GM23338 (cell line): Measurements from ENCODE around the gene VAMP2. TPM values are rescaled to one million over a fixed set of nuclear protein-coding genes. Genes with fewer than 3 reads are reported as not detected.

ENCODE experiments used
- microRNA counts: library from miRNA; unstranded; fragments of <30 nt; microRNA quantifications from one replicate; lab custom pipeline; 2017
- microRNA-seq: library from miRNA; unstranded; fragments of <30 nt; microRNA quantifications from one replicate; pipeline ENCODE4, GENCODE V29; 2017
- polyA plus RNA-seq: library from polyadenylated mRNA; unstranded; fragments of >200 nt; fragmentation: Nextera tagmentation; extraction: Ambion mirVana; gene quantifications from 2 replicates; pipeline ENCODE4 v1.2.1, GENCODE V29; 2016
- total RNA-seq: library from RNA; depleted of rRNA; stranded (reverse); fragments of >200 nt; shearing (Covaris generic); gene quantifications from 2 replicates; pipeline ENCODE4 v1.2.3, GENCODE V29; 2014; rRNA removed

Gene VAMP2
- total and polyA plus RNA-seq, 2 experiments from 2014 or later: 6.9 to 32.3 TPM

MicroRNAs encoded within 50 kb of the gene (microRNA counts, 767-probe panel; counts per million panel counts)
- not detected for microRNA hsa-miR-4521 (lab: Ali Mortazavi, UCI)

Small RNA genes within 50 kb of the gene (microRNA-seq; reads per million reads assigned to microRNA genes)
- 27.5 reads per million, percentile 47 among the genes with 10 or more reads in this experiment for gene MIR4521
- not detected for gene MIR6883

Other genes starting within 250 kb of the VAMP2 start
- 0.66 and 1.4 TPM in 2 replicates for gene RNF227, start 246.7 kb downstream of the VAMP2 start, total RNA-seq
- gene RNF227, start 246.7 kb downstream of the VAMP2 start, polyA plus RNA-seq: 0.35 and 0.42 TPM in 2 replicates
- gene KCNAB3, start 233.1 kb downstream of the VAMP2 start, total RNA-seq: 0.47 and 1.0 TPM in 2 replicates
- 0.45 and 1.0 TPM in 2 replicates for gene KCNAB3, start 233.1 kb downstream of the VAMP2 start, polyA plus RNA-seq
- 45.2 and 52.4 TPM in 2 replicates for gene TRAPPC1, start 231.0 kb downstream of the VAMP2 start, total RNA-seq
- gene TRAPPC1, start 231.0 kb downstream of the VAMP2 start, polyA plus RNA-seq: 211 and 234 TPM in 2 replicates
- gene CNTROB, start 230.7 kb downstream of the VAMP2 start, total RNA-seq: 18.4 and 18.5 TPM in 2 replicates
- gene CNTROB, start 230.7 kb downstream of the VAMP2 start, polyA plus RNA-seq: 16.3 and 17.8 TPM in 2 replicates
- 0.07 TPM in 1 of 2 replicates, not detected in the other for gene GUCY2D, start 160.3 kb downstream of the VAMP2 start, total RNA-seq
- 0.08 and 0.96 TPM in 2 replicates for gene GUCY2D, start 160.3 kb downstream of the VAMP2 start, polyA plus RNA-seq
- gene ALOX15B, start 123.9 kb downstream of the VAMP2 start, total RNA-seq: 0.39 and 0.45 TPM in 2 replicates
- 0.33 and 0.42 TPM in 2 replicates for gene ALOX15B, start 123.9 kb downstream of the VAMP2 start, polyA plus RNA-seq
- 1.4 TPM in 1 of 2 replicates, not detected in the other for gene ALOX12B, start 75.2 kb downstream of the VAMP2 start, total RNA-seq
- 0.16 and 0.30 TPM in 2 replicates for gene ALOX12B, start 75.2 kb downstream of the VAMP2 start, polyA plus RNA-seq
- gene ALOXE3, start 44.4 kb downstream of the VAMP2 start, total RNA-seq: 0.10 and 1.6 TPM in 2 replicates
- gene ALOXE3, start 44.4 kb downstream of the VAMP2 start, polyA plus RNA-seq: 0.27 TPM in 1 of 2 replicates, not detected in the other
- 0.14 TPM in 1 of 2 replicates, not detected in the other for gene HES7, start 38.8 kb downstream of the VAMP2 start, total RNA-seq
- gene HES7, start 38.8 kb downstream of the VAMP2 start, polyA plus RNA-seq: 0.24 TPM in 1 of 2 replicates, not detected in the other
- 36.1 and 40.5 TPM in 2 replicates for gene PER1, start 10.5 kb downstream of the VAMP2 start, total RNA-seq
- gene PER1, start 10.5 kb downstream of the VAMP2 start, polyA plus RNA-seq: 12.2 and 12.4 TPM in 2 replicates
- gene TMEM107, start 13.4 kb upstream of the VAMP2 start, total RNA-seq: 11.0 and 20.4 TPM in 2 replicates
- 10.8 and 16.3 TPM in 2 replicates for gene TMEM107, start 13.4 kb upstream of the VAMP2 start, polyA plus RNA-seq
- 3.9 and 7.1 TPM in 2 replicates for gene BORCS6, start 27.2 kb upstream of the VAMP2 start, total RNA-seq
- 1.8 and 2.1 TPM in 2 replicates for gene BORCS6, start 27.2 kb upstream of the VAMP2 start, polyA plus RNA-seq
- 128 and 135 TPM in 2 replicates for gene AURKB, start 47.6 kb upstream of the VAMP2 start, total RNA-seq
- gene AURKB, start 47.6 kb upstream of the VAMP2 start, polyA plus RNA-seq: 202 and 212 TPM in 2 replicates
- gene CTC1, start 85.1 kb upstream of the VAMP2 start, total RNA-seq: 13.4 and 14.8 TPM in 2 replicates
- gene CTC1, start 85.1 kb upstream of the VAMP2 start, polyA plus RNA-seq: 9.1 and 10.7 TPM in 2 replicates
- gene PFAS, start 86.3 kb upstream of the VAMP2 start, total RNA-seq: 140 and 168 TPM in 2 replicates
- 96.1 and 106 TPM in 2 replicates for gene PFAS, start 86.3 kb upstream of the VAMP2 start, polyA plus RNA-seq
- gene RANGRF, start 125.7 kb upstream of the VAMP2 start, total RNA-seq: 11.2 and 15.8 TPM in 2 replicates
- 52.4 and 53.7 TPM in 2 replicates for gene RANGRF, start 125.7 kb upstream of the VAMP2 start, polyA plus RNA-seq
- gene SLC25A35, start 132.5 kb upstream of the VAMP2 start, total RNA-seq: 2.3 and 4.7 TPM in 2 replicates
- gene SLC25A35, start 132.5 kb upstream of the VAMP2 start, polyA plus RNA-seq: 3.2 and 3.6 TPM in 2 replicates
- gene ARHGEF15, start 147.3 kb upstream of the VAMP2 start, total RNA-seq: 0.43 and 0.52 TPM in 2 replicates
- gene ARHGEF15, start 147.3 kb upstream of the VAMP2 start, polyA plus RNA-seq: 0.26 and 0.50 TPM in 2 replicates
- not detected in 2 replicates for gene ODF4, start 176.9 kb upstream of the VAMP2 start, total RNA-seq
- gene ODF4, start 176.9 kb upstream of the VAMP2 start, polyA plus RNA-seq: not detected in 2 replicates
- 3,158 and 4,450 TPM in 2 replicates for gene RPL26, start 220.2 kb upstream of the VAMP2 start, total RNA-seq
- 2,274 and 2,541 TPM in 2 replicates for gene RPL26, start 220.2 kb upstream of the VAMP2 start, polyA plus RNA-seq
- gene RNF222, start 234.9 kb upstream of the VAMP2 start, total RNA-seq: 0.07 and 0.31 TPM in 2 replicates
- gene RNF222, start 234.9 kb upstream of the VAMP2 start, polyA plus RNA-seq: 0.10 TPM in 1 of 2 replicates, not detected in the other